Measurements from ENCODE around the gene MIEF2. TPM values are rescaled to one million over a fixed set of nuclear protein-coding genes. Genes with fewer than 3 reads are reported as not detected.

Gene MIEF2
- total RNA-seq, 4 donors from 2014 or later, result 5.2 to 11.4 (median 7.9) TPM

DNA sequence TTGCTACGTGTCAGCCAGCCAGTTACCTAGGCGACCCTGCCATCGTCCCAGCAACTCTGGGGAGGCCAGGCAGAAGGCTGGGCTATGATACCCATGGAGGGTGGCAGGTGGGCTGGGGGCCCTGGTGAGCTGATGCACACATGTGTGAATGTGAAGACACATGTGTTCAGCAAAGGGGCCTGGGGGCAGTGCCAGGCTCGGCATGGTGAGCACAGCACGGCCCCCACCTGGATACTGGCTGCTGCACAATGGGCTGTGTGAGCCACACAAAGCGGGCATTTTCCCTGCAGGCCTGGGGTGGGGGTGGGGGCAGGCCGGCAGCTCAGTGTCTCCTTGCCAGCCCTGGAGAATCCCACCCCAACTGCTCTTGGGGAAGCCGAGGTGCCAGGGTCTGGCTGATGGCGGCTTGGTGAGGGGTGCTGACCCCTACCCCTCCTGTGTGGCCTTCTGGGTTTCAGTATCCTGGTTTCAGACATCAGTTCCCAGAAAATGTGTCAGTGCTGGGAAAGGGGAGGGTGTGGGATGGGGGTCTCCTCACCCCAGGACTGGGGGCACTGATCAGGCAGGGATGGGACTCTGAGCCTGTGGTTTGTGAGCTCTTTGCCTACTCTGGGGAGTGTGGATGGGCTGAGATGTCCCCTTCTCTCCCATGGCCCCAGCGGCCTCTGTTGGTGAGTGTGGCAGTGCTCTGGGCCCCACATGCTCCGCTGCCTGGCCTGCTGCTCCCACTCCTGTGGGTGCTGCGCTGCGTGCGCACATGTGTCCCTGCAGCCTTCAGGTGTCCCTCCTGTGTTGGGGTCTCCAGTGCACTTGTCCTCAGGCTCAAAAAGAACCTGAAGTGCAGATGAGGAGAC, 29.9 kb upstream of the MIEF2 start:
- TF ChIP-seq, protein P1, sequence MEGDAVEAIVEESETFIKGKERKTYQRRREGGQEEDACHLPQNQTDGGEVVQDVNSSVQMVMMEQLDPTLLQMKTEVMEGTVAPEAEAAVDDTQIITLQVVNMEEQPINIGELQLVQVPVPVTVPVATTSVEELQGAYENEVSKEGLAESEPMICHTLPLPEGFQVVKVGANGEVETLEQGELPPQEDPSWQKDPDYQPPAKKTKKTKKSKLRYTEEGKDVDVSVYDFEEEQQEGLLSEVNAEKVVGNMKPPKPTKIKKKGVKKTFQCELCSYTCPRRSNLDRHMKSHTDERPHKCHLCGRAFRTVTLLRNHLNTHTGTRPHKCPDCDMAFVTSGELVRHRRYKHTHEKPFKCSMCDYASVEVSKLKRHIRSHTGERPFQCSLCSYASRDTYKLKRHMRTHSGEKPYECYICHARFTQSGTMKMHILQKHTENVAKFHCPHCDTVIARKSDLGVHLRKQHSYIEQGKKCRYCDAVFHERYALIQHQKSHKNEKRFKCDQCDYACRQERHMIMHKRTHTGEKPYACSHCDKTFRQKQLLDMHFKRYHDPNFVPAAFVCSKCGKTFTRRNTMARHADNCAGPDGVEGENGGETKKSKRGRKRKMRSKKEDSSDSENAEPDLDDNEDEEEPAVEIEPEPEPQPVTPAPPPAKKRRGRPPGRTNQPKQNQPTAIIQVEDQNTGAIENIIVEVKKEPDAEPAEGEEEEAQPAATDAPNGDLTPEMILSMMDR (IDR thresholded peaks at IDR 0.05; ENCODE audit: low read depth), result no peak

DNA sequence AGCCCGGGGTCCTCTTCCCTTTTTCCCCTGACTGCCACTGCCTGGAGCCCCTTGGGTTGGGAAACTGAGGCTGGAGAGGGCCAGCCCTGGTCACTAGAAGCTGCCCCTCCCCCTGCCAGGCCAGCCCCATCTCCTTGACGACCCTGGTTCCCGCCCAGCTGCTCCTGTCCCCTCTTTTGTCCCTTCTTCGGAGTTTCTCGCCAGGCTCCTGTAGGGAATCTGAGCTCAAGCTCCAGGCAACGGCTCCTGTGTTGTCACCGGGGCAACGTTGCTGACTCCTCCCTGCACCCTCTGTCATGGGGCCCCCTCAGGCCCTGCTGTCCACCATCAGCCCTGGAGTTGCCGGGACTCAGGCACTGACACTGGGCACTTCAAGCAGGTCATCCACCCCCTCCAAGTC, 29.3 kb upstream of the MIEF2 start:
- TF ChIP-seq, protein P1 (IDR thresholded peaks at IDR 0.05; ENCODE audit: low read depth), result no peak

DNA sequence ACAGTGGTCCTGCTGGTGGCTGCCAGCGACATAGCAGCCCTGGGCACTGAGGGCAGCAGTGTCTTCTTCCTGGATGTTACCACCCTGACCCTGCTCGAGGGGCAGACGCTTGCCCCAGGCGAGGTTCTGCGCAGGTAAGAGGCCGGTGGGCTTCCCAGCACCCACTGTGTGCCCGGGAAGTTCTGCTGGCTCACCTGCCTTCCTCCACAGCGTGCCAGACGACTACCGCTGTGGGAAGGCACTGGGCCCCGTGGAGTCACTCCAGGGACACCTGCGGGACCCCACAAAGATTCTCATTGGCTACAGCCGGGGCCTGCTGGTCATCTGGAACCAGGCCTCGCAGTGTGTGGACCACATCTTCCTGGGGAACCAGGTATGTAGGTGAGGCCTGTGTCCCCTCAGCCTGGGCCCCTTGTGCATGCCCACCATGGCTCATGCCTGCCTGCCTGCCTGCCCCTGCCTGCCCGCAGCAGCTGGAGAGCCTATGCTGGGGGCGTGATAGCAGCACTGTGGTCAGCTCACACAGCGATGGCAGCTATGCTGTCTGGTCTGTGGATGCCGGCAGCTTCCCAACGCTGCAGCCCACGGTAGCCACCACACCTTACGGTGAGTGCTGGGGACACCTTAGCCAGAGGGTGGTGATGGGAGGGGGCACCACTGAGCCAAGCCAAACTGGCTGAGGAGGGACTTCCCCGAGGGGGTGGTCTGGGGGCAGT, 26.5 kb upstream of the MIEF2 start:
- TF ChIP-seq, protein P1 (IDR thresholded peaks at IDR 0.05; ENCODE audit: low read depth), result no peak

DNA sequence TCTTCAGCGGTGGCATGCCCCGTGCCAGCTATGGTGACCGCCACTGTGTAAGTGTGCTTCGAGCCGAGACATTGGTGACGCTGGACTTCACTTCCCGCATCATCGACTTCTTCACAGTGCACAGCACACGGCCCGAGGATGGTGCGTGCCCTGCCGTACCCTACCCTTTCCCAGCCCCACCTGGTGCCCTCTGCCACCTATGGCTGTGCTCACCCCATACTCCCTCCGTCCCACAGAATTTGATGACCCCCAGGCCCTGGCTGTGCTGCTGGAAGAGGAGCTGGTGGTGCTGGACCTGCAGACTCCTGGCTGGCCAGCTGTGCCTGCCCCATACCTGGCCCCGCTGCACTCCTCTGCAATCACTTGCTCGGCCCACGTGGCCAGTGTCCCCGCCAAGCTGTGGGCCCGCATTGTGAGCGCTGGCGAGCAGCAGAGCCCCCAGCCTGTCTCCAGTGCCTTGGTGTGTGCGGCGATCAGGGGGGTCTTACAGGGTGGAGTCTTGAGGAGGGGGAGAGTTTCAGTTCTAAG, 25.5 kb upstream of the MIEF2 start:
- TF ChIP-seq, protein P1 (IDR thresholded peaks at IDR 0.05; ENCODE audit: low read depth), result no peak

DNA sequence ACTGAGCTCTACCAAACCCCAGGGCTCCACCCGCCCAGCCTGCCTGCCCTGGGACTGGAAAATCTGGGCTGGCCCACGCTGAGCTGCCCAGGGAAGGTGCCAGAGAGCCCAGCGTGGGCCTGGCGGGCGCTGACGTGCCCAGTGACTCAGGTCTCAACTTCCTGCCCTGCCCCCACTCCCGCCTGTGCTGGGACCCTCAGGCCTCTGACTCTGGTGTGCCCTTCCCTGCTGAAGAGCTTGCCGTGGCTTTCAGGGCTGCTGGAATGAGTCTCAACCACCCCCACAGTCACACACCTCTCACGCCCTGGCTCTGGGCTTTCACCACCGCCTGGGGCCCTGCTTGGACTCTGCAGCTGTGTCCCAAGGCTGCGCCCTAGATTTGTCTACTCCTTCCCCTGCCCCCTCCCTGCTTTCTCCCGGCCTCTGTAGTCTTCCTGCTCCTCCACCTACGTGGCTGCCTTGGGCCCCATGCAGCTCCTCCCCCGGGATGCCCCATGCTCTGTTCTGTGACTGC, 24.7 kb upstream of the MIEF2 start:
- TF ChIP-seq, protein P1 (IDR thresholded peaks at IDR 0.05; ENCODE audit: low read depth), result no peak

DNA sequence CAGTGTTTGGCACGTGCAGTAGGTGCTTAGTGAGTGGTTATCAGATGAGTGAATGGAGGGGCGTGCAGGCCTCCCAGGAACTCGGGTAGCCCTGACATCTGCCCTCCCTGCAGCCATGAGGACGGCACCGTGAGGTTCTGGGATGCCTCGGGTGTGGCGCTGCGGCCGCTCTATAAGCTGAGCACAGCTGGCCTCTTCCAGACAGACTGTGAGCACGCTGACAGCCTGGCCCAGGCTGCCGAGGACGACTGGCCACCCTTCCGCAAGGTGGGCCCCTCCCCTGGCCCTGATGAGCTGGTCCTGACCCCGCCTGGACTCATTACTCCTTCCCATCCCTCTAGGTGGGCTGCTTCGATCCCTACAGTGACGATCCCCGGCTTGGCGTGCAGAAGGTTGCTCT, 24.0 kb upstream of the MIEF2 start:
- TF ChIP-seq, protein P1 (IDR thresholded peaks at IDR 0.05; ENCODE audit: low read depth), result no peak

DNA sequence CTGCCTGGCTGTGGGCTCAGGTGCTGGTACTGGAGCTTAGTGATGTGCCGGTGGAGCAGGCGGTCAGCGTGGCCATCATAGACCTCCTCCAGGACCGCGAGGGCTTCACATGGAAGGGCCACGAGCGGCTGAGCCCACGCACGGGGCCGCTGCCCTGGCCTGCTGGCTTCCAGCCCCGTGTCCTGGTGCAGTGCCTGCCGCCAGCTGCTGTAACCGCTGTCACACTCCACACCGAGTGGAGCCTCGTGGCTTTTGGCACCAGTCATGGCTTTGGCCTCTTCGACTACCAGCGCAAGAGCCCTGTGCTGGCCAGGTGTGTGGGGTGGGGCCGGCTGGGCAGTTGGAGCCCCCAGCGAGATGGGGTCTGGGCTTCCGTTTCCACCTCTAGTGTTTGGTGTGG, 23.0 kb upstream of the MIEF2 start:
- TF ChIP-seq, protein P1 (IDR thresholded peaks at IDR 0.05; ENCODE audit: low read depth), result no peak

Measured in subcutaneous adipose tissue (tissue), 4 donors.